ENCODE results near the gene MED8. TPM values are rescaled to one million over a fixed set of nuclear protein-coding genes. Genes with fewer than 3 reads are reported as not detected.

The MED8 gene
- total and polyA plus RNA-seq, 12 donors = 10.5 to 32.4 (median 13.9) TPM

- H3K9me3 ChIP-seq = no peaks in the 10 kb centered on the region
- DNase-seq (no peak), ATAC-seq (no peak)
- no peaks in the 10 kb centered on the region for H3K36me3 ChIP-seq
- intact Hi-C loops (cut with DNase I) = no loop called here
- H3K4me1 ChIP-seq = peaks cover 0 to 28% (median 11%) of the 10 kb centered on the region in 9 donors
- no peaks in the 10 kb centered on the region for H3K27me3 ChIP-seq
- 68 to 79% methylated on average over 3 of the region's 3 CpGs for WGBS, 2 donors
- no peak overlapping the region for H3K4me3 ChIP-seq
- TF ChIP-seq CTCF (IDR thresholded peaks at IDR 0.05) = no peak
- no peak overlapping the region for H3K27ac ChIP-seq
These were observed 36.7 kb downstream of the MED8 start for GRCh38 chr1:43352881-43353280.

GRCh38 chr1:43352351-43352705 lies 37.3 kb downstream of the MED8 start:
- Histone ChIP-seq H3K9me3 (no peaks in the 10 kb centered on the region), H3K27ac (no peak overlapping the region), H3K36me3 (no peaks in the 10 kb centered on the region), H3K4me1 (peaks cover 0 to 27% (median 8%) of the 10 kb centered on the region in 9 donors), H3K4me3 (no peak overlapping the region), H3K27me3 (no peaks in the 10 kb centered on the region)
- intact Hi-C loops (cut with DNase I) = no loop called here
- ATAC-seq (no peak), DNase-seq (no peak)
- no peak for TF ChIP-seq CTCF (IDR thresholded peaks at IDR 0.05)
- 95 to 100% methylated on average over 2 of the region's 2 CpGs for WGBS, 2 donors

- no peak for ATAC-seq
- no peak overlapping the region for H3K27ac ChIP-seq
- 89 to 90% methylated on average over 10 of the region's 10 CpGs for WGBS, 2 donors
These were observed 37.9 kb downstream of the MED8 start for GRCh38 chr1:43351421-43352350.

GRCh38 chr1:43350976-43351375 lies 38.6 kb downstream of the MED8 start:
- Histone ChIP-seq H3K4me3 (no peak overlapping the region), H3K27me3 (no peaks in the 10 kb centered on the region), H3K9me3 (no peaks in the 10 kb centered on the region), H3K4me1 (peaks cover 0 to 38% (median 11%) of the 10 kb centered on the region in 9 donors), H3K36me3 (no peaks in the 10 kb centered on the region), H3K27ac (peak overlapping the region in 1 of 10 donors; percentile 91)
- no peak for TF ChIP-seq CTCF (IDR thresholded peaks at IDR 0.05)
- intact Hi-C loops (cut with DNase I) = no loop called here
- WGBS, 2 donors = 97 to 100% methylated on average over 1 of the region's 1 CpG
- no peak for DNase-seq
- no peak for ATAC-seq

More at GRCh38 chr1:43351421-43352350, 37.9 kb downstream of the MED8 start:
- H3K4me1 ChIP-seq = peaks cover 0 to 31% (median 8%) of the 10 kb centered on the region in 9 donors
- no peaks in the 10 kb centered on the region for H3K27me3 ChIP-seq
- TF ChIP-seq CTCF (IDR thresholded peaks at IDR 0.05) = no peak
- no peaks in the 10 kb centered on the region for H3K36me3 ChIP-seq
- no peak overlapping the region for H3K4me3 ChIP-seq
- intact Hi-C loops (cut with DNase I) = no loop called here
- no peak for DNase-seq
- H3K9me3 ChIP-seq = no peaks in the 10 kb centered on the region
